NCI-H345 treated with DMSO at 0.1 percent for 48 hours (cell line): ENCODE measurements around the gene TRAF3.
"Not testable (repeated sequence)": the region's sequence is repeated elsewhere in the genome, so short reads cannot be mapped to it uniquely, and the experiment has no call there.

Experiments
- DNase-seq: peaks from one replicate; lab custom pipeline; 2025; ENCODE audit not compliant: unreplicated experiment; lab: John Stamatoyannopoulos, UW

The TRAF3 gene

GRCh38 chr14:102826751-102827675 is 49.8 kb downstream of the TRAF3 start:
- DNase-seq, result no peak

- peak; percentile 25 for DNase-seq
Measured at GRCh38 chr14:102827716-102828115, 50.5 kb downstream of the TRAF3 start.

- DNase-seq, result no peak
Measured at GRCh38 chr14:102828151-102828550, 50.9 kb downstream of the TRAF3 start.

DNA sequence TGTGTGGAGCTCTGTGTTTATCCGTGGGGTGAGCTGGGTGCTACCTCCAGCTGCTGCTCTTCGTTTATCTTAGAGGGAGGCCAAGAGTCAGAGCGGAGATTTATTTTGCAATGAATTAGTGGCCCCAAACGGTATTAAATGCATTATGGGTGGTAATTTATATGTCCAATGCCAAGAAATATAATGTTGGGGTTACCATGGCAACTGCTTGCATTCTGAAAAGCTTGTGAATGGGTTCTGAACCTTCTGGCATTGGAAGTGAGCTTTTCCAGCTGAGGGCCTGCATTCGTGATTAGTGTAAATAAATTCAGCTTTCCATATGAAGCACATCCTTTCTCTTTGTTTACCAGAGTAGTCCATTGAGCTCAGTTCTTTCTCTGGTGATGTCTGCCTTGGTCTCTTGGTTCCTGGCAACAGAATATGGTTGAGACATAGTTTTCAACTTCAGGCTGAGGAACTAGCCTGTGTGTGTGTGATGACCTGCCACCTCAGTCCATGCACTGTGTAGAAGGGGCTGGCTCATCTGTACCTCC is 51.8 kb downstream of the TRAF3 start:
- no peak for DNase-seq

DNA sequence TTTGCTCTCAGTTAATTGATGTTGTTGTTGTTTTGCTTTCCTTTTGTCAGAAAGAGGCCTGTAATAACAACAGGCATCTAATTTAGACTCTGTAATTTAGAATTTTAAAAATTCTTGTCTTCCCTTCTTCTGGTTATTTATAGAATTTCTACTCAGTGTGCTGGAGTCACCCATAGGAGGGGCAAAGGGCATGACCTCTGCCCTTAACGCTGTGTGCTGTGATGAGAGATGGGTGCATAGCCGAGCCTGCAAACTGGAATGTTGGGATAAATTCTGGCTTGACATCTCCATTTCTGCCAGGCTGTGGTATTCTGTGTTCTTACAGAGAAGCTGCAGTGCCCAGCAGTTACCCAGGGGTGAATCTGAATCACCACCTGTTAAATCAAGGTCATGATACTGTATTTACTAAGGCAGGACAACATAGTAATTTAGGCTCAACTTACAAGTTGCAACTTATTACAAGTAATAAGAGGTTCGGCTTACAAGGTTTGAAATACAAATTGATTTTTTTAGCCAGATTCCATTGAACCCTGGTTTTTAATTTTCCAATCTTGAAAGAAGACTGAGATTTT is 53.3 kb downstream of the TRAF3 start:
- no peak for DNase-seq

- no peak for DNase-seq
Measured at GRCh38 chr14:102831163-102831804, 54.0 kb downstream of the TRAF3 start.

DNA sequence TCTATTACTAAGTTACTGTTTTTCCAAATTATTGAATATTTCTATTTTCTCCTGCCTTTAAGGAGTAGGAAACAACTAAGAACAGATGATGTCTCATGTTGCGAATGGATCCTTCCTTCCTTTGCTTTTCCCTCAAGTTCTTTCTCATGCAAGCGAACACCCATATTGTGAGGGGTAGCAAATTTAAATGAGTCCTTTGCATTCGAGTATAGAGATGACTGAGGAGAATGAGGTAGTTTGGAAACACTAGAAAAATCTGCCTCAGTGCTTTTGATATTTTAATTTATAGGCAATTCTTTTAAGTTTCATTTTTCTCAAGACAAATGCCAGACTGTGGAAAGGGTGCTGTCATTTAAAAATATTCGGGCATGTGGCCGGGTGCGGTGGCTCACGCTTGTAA is 56.1 kb downstream of the TRAF3 start:
- no peak for DNase-seq

DNA sequence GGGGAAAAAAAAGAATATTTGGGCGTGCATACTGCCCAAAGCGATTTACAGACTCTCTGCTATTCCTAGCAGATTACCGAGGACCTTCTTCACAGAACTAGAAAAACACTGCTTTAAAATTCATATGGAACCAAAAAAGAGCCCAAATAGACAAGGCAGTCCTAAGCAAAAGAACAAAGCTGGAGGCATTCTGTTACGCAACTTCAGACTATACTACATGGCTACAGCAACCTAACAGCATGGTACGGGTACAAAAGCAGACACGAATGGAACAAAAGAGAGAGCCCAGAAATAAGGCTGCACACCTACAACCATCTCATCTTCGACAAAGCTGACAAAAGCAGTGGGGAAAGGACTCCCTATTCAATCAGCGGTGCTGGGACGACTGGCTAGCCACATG is 56.7 kb downstream of the TRAF3 start:
- no peak for DNase-seq

DNA sequence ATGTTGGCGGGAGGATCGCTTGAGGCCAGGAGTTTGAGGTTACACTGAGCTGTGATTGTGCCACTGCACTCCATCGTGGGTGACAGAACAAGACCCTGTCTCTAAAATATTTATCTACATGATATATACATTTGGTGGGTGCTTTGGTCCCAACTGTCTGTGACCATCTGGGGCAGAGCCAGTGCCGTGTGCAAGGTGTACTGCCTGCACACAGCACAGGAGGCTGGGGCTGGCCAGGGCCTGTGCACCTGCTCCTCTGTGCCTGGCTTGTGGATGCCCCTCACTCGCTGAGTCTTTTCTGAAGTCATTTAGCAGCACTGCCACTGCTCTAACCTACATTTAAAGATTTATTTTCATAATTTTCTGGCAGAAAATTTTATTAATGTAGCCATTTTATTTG is 58.7 kb downstream of the TRAF3 start:
- no peak for DNase-seq

DNA sequence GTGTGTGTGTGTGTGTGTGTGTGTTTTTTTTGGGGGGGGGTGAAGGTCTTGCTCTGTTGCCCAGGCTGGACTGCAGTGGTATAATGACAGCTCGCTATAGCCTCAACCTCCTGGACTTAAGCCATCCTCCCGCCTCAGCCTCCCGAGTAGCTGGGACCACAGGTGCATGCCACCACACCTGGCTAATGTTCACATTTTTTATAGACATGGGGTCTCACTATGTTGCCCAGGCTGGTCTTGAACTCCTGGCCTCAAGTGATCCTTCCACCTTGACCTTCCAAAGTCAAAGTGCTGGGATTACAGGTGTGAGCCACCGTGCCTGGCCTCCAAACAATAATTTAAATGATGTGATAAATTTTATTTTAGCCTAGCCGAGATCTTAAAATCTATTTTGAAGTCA is 59.9 kb downstream of the TRAF3 start:
- not testable (repeated sequence) for DNase-seq

DNA sequence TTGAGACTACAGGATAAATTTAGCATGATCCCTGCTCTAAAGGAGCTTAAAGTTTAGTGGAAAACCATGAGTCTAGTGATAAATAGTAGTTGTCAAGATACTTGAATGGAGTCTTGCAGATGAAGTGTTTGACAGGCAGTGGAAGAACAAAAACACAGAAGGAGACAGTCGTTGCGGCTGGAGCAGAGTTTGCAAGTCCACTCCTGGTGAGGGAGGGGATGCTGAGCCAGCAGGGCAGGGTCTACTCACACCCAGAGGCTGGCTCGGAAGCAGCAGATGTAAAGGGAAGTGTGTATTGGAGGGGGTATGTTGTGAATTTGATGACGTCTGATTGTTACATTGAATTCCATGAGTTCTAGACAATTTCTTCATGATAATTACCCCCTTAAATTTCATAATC is 61.3 kb downstream of the TRAF3 start:
- DNase-seq, result no peak

DNA sequence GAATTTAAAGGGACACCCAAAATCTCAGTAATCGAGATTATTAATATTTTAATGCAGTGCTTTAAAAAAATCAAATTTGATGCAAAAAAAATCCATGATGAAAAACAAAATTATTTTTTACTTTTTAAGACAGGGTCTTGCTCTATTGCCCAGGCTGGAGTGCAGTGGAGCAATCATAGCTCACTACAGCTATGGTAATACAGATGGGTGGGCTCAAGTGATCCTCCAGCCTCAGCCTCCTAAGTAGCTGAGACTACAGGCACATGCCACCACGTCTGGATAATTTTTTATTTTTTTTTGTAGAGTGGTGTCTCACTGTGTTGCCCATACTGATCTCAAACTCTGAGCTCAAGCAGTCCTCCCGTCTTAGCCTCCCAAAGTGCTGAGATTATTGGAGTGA is 62.9 kb downstream of the TRAF3 start:
- DNase-seq, result no peak

- DNase-seq, result no peak
Measured at GRCh38 chr14:102840771-102841528, 63.7 kb downstream of the TRAF3 start.

DNA sequence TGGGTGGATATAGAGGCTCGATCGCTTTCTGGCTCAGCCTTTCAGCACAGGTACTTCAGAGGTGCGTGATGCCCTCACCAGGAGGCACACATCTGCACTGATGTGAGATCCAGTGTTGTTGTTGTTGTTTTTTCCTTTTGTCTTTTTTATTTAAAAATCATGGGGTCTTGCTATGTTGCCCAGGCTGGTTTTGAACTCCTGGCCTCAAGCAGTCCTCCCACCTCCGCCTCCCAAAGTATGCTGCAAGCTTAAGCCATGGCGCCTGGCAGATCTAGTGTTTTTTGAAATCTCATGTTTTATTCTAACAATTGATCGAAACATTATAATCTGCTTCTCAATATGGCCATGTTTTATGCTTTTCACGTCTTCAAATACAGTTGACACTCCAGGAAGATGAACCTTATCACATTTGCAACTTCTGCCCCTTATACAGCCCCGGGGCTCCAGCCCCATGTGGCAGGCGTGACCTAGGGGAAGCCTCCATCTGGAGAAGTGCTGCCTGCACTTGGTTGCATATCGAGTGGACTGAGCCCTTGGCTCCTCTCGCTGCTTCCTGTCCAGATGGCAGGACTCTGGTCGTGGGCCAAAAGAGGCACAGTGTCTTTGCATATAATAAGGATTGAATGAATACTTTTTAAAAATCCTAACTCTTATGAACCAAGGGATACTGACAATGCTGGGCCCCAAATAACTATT is 71.7 kb downstream of the TRAF3 start:
- DNase-seq, result no peak

DNA sequence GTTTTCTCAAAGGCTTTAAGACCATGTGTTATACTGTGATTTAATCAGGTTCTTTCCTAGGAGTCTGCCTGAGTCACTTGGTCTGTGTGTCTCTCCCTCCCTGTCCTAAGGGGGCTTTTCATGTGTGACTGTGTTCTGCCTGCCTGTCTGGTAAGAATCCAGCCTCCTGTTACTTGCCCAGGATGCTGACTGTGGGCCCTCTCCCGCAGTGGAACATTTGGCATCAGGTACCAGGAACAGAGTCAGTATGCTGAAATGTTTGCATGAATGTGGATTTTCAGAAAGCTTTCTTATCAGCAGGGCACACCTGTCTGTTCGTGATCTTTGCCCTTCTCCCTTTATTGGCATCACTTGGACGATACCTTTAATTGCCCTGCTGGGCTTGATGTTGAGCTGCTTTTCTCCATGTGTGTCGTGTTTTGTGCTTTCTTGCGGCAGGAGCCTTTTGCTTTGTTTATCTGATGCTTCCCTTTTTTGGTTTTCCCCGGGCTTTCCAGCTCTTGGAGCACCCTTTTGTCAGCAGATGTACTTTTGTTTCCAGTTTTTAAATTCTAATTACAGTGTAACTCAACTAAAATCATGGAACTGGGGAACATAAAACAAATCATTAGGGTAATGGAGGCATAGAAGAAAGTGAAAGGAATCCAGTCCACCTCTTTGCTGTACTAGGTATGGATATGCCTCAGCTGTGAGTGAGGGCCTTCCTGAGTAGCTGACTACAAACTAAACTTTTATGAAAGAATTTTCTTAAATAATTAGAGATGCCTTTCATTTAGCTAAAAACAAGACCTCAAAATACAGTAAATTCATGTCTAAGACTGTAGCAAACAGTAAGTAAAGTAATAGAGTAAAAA is 72.5 kb downstream of the TRAF3 start:
- no peak for DNase-seq

GRCh38 chr14:102853648-102854047 is 76.4 kb downstream of the TRAF3 start:
- no peak for DNase-seq

DNA sequence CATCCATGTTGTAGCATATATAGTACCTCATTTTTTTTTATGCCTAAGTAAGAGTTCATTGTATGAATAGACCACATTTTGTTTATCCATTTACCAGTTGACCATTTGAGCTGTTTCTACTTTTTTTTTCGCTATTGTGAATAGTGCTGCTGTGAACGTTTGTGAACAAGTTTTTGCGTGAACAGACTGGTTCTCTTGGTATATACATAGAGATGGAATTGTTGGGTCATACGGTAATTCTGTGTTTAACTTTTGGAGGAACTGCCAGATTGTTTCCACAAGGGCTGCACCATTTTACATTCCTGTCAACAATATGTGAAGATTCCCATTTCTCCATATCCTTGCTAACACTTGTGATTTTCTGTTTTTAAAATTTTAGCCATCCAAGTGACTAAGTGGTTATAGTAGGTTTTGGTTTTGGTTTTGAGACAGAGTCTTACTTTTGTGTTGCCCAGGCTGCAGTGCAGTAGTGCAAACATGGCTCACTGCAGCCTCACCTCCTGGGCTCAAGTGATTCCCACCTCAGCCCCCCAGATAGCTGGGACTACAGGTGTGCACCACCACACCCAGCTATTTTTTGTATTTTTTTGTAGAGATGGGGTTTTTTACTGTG is 76.9 kb downstream of the TRAF3 start:
- no peak for DNase-seq

GRCh38 chr14:102856179-102856578 is 78.9 kb downstream of the TRAF3 start:
- no peak for DNase-seq

DNA sequence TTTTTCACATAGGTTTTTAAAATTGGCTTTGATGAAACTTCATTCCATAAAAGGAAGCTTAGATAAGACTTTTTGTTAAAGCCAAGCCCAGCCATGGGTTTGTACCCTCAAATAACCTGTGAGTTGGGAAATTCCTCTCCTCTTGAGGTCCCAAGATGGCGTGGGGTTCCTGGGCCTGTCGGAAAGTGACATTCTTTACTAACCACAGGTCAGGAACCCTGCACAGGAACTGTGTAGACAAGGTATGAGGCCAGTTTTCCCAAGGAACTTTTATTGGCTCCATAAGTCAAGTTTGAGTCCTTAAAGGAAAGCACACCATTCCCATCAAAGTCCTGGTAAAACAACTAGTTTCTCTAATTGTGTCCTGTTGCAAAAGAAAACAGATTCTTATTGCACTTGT is 80.2 kb downstream of the TRAF3 start:
- no peak for DNase-seq
